ENCODE measurements around the gene MAP1LC3B. TPM values are rescaled to one million over a fixed set of nuclear protein-coding genes. Genes with fewer than 3 reads are reported as not detected.
"Not testable (repeated sequence)": the region's sequence is repeated elsewhere in the genome, so short reads cannot be mapped to it uniquely, and the experiment has no call there.

The MAP1LC3B gene
- total RNA-seq, 2 donors from 2014 or later: 41.9 to 51.8 TPM

DNA sequence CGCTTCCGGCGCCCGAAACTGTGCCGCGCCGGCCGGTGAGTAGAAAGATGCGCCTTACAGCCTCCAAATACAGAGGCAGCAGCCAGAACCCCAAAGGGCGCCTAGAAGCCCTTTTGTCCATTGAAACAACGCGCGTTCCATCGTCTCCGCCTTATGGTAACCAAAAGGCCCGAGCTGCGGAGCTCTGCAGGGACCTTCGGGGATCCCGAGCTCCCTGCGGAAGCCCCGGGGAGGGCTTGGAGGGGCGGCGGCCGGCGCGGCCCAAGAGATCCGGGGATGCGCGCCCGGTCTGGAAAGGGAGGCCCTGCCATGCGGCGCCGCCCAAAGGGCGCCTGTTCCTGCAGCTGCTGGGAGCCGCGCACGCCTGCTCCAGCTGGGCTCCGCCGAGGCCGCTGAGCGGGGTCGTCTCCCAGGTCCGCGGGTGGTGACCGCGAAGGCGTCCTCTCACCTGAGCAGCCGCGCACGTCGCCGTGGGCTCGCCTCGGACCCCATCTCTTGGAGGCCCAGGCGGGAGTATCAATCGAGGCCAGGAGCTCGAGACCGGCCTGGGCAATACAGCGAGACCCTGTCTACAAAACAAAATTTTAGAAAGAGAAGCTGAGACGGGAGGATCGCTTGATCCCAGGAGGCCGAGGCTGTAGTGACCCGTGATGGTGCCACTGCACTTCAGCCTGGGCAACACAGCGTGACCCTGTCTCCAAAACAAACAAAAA lies 7.8 kb upstream of the MAP1LC3B start:
- intact Hi-C loops (cut with DNase I): no loop called here
- Histone ChIP-seq H3K4me3 (peak overlapping the region; percentile 75 to 80), H3K27me3 (replicated peaks; ENCODE audit: insufficient read depth) (no peaks in the 10 kb centered on the region), H3K9me3 (no peaks in the 10 kb centered on the region), H3K4me1 (replicated peaks) (peaks cover 9% of the 10 kb centered on the region), H3K36me3 (no peaks in the 10 kb centered on the region), H3K27ac (peak overlapping the region; percentile 81 to 90)
- DNase-seq (ENCODE audit: low spot score): no peak
- 6% methylated on average over 58 of the region's 64 CpGs for WGBS
- TF ChIP-seq POLR2AphosphoS5 (IDR thresholded peaks at IDR 0.05) (peak; percentile 29), POLR2A (IDR thresholded peaks at IDR 0.05) (no peak)

DNA sequence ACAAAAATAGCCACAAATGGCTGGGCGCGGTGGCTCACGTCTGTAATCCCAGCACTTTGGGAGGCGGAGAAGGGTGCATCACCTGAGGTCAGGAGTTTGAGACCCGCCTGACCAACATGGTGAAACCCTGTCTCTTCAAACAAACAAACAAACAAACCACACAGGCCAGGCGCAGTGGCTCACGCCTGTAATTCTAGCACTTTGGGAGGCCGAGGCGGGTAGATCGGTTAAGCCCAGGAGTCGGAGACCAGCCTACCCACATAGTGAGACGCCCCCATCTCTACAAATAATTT lies 7.3 kb upstream of the MAP1LC3B start:
- H3K4me1 ChIP-seq (replicated peaks); H3K27me3 ChIP-seq (replicated peaks; ENCODE audit: insufficient read depth); DNase-seq (ENCODE audit: low spot score); H3K36me3 ChIP-seq; H3K9me3 ChIP-seq; intact Hi-C loops (cut with DNase I): not testable (repeated sequence)
- Histone ChIP-seq H3K27ac (peak overlapping the region; percentile 81 to 90), H3K4me3 (peak overlapping the region in 1 of 2 donors; percentile 75)
- 88% methylated on average over 12 of the region's 12 CpGs for WGBS

DNA sequence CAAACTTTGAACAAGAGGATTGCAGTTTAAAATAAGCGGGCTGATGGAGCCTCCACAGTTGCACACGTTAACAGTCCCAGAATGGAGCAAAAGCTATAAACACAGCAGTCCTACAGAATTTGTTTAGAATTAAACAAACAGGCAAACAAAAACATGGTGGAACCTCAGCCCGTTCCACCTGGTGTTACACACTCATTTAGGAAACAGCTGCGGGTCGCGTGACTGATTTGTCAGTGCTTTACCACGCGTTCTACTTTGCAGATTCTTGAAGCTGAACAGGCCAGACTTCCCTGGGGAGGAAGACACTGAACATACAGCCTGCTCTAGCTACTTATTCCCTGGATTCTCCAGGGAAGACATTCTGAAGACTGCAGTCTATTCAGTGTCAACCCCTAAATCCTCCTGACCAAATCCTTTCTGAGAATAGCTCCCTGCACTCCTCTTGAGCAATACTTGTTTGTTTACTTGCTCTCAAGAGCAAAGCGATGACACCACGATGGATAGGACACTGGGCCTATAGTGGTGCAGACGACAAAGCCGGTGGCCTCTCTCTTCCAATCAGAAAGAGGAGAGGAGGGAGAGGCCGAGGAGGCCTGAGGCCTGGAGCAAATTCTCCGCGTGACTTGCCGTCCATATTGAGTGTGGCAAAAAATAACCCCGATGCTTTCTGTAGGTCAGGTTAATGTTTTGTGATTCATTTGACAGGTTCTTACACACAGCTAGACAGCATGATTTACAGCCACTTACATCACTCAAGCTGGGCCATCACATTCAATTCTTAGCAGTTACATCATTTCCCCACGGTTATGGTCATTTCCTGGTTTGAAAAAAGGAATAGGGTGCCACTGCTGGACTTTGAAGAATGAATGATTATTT lies 4.0 kb upstream of the MAP1LC3B start:
- WGBS: 10% methylated on average over 18 of the region's 18 CpGs
- peak; percentile 98 for DNase-seq (ENCODE audit: low spot score)
- H3K4me3 ChIP-seq: peak overlapping the region in 1 of 2 donors; percentile 14
- H3K27ac ChIP-seq: peak overlapping the region; percentile 93 to 94
- H3K36me3 ChIP-seq: no peaks in the 10 kb centered on the region
- no peaks in the 10 kb centered on the region for H3K9me3 ChIP-seq
- no peaks in the 10 kb centered on the region for H3K27me3 ChIP-seq (replicated peaks; ENCODE audit: insufficient read depth)
- peak; percentile 79 for TF ChIP-seq POLR2A (IDR thresholded peaks at IDR 0.05)
- TF ChIP-seq POLR2AphosphoS5 (IDR thresholded peaks at IDR 0.05): peak; percentile 100
- TF ChIP-seq, protein P1, sequence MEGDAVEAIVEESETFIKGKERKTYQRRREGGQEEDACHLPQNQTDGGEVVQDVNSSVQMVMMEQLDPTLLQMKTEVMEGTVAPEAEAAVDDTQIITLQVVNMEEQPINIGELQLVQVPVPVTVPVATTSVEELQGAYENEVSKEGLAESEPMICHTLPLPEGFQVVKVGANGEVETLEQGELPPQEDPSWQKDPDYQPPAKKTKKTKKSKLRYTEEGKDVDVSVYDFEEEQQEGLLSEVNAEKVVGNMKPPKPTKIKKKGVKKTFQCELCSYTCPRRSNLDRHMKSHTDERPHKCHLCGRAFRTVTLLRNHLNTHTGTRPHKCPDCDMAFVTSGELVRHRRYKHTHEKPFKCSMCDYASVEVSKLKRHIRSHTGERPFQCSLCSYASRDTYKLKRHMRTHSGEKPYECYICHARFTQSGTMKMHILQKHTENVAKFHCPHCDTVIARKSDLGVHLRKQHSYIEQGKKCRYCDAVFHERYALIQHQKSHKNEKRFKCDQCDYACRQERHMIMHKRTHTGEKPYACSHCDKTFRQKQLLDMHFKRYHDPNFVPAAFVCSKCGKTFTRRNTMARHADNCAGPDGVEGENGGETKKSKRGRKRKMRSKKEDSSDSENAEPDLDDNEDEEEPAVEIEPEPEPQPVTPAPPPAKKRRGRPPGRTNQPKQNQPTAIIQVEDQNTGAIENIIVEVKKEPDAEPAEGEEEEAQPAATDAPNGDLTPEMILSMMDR (IDR thresholded peaks at IDR 0.05): no peak
- intact Hi-C loops (cut with DNase I): no loop called here
- H3K4me1 ChIP-seq (replicated peaks): peaks cover 4% of the 10 kb centered on the region

DNA sequence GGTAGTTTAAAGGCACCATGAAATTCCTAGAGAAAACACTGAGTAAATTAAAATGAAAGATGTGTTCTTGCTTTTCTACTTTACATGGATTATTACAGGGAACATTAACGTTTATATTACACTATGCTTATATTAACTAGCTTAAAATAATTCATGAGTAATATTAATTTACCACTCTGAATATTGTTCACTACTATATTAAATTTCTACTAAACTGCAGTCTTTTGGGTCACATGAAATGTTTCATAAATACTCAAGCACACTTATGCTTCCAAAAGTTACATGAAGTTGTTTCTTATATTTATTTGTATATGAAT lies 3.4 kb upstream of the MAP1LC3B start:
- H3K27me3 ChIP-seq (replicated peaks; ENCODE audit: insufficient read depth): no peaks in the 10 kb centered on the region
- H3K36me3 ChIP-seq: no peaks in the 10 kb centered on the region
- intact Hi-C loops (cut with DNase I): no loop called here
- peak overlapping the region; percentile 93 to 94 for H3K27ac ChIP-seq
- H3K9me3 ChIP-seq: no peaks in the 10 kb centered on the region
- H3K4me1 ChIP-seq (replicated peaks): peaks cover 9% of the 10 kb centered on the region
- WGBS: 13% methylated on average over 1 of the region's 1 CpG
- no peak for DNase-seq (ENCODE audit: low spot score)
- TF ChIP-seq POLR2AphosphoS5 (IDR thresholded peaks at IDR 0.05): no peak
- no peak overlapping the region for H3K4me3 ChIP-seq

DNA sequence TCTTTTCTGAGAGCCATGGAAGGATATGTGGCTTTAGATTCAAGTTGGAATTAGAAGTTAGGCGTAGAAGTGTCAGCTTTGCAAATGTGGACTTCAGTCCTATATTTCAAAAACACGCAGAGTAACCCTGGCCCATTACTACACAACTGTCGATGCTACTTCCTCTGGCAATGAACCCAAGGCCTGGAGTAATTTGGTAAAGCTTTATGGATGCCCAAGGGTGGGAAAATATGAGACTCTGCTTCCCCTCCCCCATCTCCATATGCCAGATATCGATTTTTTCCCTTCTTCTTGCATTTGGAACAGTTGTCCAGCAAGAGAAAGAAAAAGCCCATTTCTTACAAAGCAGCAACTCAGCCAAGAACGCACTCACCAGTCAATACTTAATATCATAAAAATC lies 2.9 kb upstream of the MAP1LC3B start:
- no peak for DNase-seq (ENCODE audit: low spot score)
- TF ChIP-seq, protein P1 (IDR thresholded peaks at IDR 0.05): no peak
- intact Hi-C loops (cut with DNase I): no loop called here
- WGBS: 90% methylated on average over 5 of the region's 5 CpGs
- Histone ChIP-seq H3K36me3 (no peaks in the 10 kb centered on the region), H3K4me3 (no peak overlapping the region), H3K4me1 (replicated peaks) (peaks cover 12% of the 10 kb centered on the region), H3K27ac (peak overlapping the region in 1 of 2 donors; percentile 94), H3K9me3 (no peaks in the 10 kb centered on the region), H3K27me3 (replicated peaks; ENCODE audit: insufficient read depth) (no peaks in the 10 kb centered on the region)

DNA sequence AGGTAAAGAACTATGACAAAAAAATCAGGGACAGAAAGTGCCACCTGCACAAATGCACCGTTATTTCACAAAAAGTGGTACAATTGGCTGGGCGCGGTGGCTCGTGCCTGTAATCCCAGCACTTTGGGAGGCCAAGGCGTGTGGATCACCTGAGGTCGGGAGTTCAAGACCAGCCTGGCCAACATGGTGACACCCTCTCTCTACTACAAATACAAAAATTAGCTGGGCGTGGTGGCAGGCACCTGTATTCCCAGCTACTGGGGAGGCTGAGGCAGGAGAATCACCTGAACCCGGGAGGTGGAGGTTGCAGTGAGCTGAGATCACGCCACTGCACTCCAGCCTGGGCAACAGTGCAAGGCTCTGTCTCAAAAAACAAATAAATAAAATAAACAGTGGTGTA lies 2.2 kb upstream of the MAP1LC3B start:
- H3K27ac ChIP-seq; H3K9me3 ChIP-seq; DNase-seq (ENCODE audit: low spot score); H3K27me3 ChIP-seq (replicated peaks; ENCODE audit: insufficient read depth); H3K36me3 ChIP-seq; H3K4me3 ChIP-seq; intact Hi-C loops (cut with DNase I): not testable (repeated sequence)
- WGBS: 93% methylated on average over 9 of the region's 9 CpGs
- H3K4me1 ChIP-seq (replicated peaks): peaks cover 12% of the 10 kb centered on the region
